Skeletal muscle cell (primary cell): ENCODE data around the gene PRPF6.
"Not testable (repeated sequence)": the region's sequence is repeated elsewhere in the genome, so short reads cannot be mapped to it uniquely, and the experiment has no call there.

ENCODE experiments used
- DNase-seq: peaks from one replicate; pipeline ENCODE4 v3.0.0-alpha.2; 2010; ENCODE audit warnings: low read depth
- H3K4me3 ChIP-seq: 2 replicates; pipeline ENCODE4 v1.5.1; 2011; ENCODE audit warnings: low read depth, mild to moderate bottlenecking, control low read depth, low read length, moderate library complexity

The PRPF6 gene

DNA sequence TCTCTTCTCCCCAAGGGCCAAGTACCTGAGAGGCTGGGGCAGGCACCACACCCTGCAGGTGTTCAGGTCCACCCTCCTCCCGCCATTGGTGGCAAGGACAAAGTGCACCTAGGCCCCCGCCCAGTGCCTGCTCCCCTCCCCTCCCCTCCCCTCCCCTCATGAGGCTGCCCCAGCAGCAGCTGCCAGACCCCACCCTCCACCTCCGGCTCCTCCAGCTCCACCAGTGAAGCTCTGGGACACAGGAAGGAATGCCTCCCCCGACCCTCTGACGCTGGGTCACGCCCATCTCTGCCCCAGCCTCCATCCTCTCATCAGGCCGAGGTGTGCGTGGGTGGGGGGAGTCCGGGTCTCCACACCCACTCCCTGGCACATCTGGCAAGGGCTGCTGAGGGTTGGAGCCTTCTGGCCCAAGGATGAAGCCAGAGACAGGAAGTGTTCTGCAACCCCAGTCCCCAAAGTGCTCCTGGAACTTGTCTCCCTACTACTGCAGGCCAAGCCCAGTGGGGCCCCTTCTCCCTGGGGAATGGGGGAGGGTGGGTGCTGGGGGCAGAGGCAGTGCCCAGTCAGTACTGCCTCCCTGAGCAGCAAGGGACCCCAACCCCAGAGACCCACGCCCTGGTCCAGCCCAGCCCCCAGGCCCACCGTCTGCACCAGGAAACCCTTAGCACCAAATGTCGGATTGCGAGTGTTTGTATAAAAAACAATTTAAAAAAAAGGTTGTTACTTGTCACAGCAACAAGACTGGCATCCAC lies 23.1 kb upstream of the PRPF6 start:
- peak overlapping the region; percentile 55 for H3K4me3 ChIP-seq
- DNase-seq = no peak

DNA sequence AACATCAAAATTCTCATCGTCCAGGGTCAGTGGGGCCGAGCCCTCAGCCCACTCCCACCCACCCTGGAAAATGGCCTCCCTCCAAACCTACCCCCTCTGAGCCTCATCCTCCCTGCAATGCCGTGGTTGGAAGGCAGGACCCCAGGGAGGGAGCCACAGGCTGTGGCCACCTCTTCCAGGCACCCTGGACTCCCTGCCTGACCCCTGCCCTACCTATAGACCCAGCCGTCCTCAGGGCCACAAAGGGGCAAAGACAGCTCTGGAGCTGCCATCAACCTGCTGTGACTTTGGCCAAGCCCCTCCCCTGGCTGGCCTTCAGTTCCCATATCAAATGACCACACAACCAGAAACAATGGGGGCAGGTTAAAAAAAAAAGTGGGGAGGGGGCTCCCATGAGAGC lies 22.5 kb upstream of the PRPF6 start:
- no peak overlapping the region for H3K4me3 ChIP-seq
- no peak for DNase-seq

DNA sequence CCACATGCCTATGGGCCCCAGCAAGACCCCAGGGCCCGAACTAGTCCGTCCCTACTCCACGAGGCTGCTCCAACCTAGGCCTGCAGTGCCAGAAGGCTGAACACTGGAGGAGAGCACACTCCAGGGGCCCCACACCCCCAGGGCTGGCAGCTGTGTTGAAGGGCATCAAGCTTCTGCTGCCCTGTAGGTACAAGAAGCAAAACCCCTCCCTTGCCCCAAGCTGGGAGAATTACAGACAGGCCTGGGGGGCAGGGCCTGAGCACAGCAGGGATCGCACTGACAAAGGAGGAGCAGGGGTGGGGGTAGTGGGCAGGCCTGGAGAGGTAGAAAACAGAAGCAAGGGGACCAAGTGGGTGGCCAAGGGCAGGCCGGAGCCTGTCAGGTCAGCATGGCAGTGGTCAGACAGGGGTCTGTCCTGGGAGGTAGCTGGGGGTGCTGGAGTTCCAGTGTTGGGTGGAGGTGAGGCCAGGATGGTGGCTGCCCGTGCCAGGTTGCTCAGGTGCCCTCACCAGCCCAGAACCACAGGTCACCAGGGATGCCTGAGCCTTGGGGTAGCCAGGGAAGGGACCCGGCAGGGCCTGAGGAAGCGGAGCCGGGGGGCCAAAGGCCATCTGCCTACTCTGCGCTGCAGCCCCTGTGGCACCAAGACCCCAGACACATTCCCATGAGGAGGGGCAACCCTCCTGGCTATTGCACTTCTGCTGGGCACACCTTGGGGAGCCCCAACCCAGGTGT lies 21.8 kb upstream of the PRPF6 start:
- no peak for DNase-seq
- H3K4me3 ChIP-seq = no peak overlapping the region

DNA sequence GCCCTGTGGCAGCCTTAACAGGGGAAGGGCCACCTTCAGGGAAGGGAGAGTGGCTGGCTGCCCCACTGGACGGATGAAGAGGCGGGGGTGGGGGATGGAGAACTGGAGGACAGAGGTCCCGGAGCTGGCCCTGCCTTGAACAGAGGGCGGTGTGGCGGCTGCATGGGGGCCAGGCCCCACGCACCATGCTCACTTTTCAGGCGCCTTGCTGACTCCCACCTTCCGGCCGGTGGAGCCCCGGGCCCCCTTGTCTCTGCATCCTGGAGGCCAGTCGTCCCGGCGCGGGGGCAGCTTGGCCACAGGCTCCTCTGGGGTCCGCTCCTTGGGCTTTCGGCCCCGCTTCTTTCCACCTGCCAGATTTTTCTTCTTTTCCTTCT lies 21.2 kb upstream of the PRPF6 start:
- no peak for DNase-seq
- H3K4me3 ChIP-seq = no peak overlapping the region

DNA sequence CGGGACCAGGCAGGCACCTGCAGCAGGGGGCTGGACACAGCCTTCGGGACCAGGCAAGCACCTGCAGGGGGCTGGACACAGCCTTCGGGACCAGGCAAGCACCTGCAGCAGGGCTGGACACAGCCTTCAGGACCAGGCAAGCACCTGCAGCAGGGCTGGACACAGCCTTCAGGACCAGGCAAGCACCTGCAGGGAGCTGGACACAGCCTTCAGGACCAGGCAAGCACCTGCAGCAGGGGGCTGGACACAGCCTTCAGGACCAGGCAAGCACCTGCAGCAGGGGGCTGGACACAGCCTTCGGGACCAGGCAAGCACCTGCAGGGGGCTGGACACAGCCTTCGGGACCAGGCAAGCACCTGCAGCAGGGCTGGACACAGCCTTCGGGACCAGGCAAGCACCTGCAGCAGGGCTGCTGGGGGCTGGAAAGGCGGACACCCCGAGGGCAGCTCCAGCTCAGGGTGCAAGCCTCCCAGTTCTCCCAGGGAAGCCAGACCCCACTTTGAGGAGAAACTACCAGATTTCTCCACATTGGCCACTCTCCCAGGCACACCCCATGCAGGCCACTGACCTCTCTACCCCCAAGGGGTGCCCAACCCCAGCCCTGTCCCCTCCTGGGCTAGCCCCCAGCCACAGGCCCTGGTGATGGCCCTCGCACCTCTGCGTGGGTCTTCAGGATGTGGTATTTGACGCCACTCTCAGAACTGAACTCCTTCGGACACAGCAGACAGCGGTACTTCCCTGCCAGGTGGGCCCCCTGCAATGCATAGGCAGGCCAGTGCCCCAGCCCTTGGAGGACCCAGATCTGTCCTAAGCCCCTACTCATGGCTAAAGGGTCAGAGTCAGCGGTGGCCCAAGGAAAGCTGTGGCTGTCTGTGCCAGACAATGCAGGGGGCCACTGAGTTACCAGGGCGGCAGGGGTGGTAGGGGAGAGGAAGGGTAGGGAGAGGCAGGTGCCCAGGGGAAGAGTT lies 20.0 kb upstream of the PRPF6 start:
- DNase-seq, H3K4me3 ChIP-seq: not testable (repeated sequence)

DNA sequence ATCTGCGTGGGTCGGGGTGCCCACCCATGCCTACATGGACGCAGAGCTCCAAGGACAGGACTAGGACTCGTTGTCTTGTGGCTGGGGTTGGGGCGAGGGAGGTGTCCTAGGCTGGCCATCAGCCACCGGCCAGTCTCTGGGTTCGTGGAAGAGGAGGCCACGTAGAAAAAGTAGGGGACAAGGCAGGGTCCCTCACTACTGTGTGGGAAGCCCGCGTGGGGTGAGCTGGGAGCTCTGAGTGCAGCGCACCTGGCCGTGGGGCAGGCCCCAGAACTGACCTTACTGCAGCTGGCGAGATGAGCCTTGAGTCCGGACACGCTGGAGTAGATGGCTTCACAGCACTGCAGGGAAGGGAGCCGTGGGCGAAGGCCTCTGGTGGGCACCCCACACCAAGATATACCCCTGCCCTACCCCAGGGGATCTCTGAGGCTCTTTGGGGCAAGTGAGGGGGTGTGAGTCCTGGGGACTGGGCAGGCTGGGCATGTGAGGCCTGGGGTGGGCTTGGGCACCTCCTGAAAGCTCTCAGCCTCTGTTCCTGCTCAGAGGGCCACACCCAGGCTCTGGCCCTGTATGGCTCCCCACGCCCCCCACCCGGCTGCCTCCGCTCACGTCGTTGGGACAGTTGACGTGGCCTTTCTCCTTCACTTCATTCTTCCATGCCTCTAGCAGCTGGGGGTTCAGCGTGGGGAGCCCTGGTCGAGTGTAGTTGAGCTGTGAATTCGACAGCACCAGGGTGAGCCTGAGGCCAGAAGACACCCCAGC lies 19.1 kb upstream of the PRPF6 start:
- H3K4me3 ChIP-seq = no peak overlapping the region
- DNase-seq = no peak

DNA sequence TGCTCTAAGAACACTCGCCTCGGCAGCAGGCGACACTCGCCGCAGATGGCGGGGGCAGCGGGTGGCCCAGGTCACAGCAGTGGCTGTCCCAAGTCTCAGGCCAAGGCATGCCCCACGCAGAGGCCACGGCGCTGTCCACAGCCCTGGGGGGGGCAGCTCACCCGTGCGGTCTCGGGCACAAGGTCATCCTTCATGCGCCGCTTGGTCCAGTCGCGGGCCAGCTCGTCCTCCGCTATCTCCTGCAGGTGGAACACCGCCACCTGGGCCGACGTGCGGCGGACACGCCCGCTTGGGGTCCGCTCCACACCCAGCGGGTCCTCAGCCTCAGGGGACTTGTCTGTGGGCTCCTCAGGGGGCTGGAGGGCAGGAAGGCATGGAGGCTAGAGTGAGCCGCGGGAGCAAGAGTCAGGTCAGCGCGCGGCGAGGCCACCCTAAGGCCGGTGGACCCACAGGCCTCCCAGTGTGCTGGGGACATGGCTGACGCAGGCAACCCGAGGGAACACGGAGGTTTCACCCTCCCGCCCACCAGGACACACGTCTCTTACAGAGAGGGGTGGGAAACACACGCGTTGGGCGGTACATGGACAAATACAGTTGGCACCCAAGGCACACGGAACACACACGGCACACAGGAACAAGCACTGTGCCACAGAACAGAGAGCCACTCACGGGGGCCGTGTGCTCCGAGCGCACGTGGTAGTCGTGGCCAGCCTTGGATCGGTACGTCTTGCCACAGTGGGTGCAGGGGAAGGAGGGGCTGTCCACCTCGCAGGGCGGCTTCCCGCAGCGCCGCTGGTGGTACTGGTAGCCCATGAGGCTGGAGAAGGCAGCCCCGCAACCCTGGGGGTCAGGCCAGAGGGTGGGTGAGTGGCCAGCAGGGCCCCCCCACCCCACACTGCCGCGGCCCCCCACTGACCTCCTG lies 18.2 kb upstream of the PRPF6 start:
- H3K4me3 ChIP-seq = no peak overlapping the region
- no peak for DNase-seq

DNA sequence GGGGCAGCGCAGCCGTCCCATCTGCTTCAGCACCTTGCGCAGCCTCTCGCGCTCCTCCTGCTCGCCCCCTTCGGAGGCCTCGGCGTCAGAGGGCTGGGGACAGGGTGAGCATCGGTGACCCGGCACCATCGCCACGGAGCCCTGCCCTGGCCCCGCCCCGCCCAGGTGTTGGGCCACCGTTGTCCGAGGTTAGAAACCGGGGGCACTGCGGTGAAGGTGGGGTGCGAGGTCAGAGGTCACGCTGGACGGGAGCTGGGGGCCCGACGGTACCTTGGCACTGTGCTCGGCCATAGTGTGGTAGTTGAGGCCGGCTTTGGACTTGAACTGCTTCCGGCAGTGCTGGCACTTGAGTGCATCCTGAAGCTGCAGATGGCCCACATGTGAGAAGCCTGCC lies 17.6 kb upstream of the PRPF6 start:
- no peak for DNase-seq
- no peak overlapping the region for H3K4me3 ChIP-seq

DNA sequence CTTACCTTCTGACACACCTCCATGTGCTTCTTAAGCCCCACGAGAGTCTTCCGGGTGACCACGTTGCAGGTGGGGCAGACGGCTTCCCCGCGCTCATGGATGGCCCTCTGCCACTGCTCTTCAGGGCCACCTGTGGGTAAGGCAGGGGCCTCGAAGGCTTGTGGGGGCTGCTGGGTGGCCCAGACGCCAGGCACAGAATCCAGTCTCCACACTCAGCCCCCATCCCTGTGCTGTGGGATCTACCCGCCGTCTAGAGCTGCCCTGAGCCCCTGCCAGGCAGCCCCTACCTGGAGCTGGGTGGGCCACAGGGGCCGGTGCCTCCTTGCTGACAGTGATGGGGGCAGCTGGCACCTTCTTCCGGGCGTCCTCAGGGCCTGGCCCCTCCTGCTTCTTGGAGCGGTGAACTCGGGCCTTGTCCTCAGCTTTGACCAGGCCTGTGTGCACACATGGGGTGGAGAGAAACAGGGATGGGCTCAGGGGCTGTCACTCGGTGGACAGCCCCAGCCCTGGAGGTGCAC lies 17.1 kb upstream of the PRPF6 start:
- no peak for DNase-seq
- no peak overlapping the region for H3K4me3 ChIP-seq

DNA sequence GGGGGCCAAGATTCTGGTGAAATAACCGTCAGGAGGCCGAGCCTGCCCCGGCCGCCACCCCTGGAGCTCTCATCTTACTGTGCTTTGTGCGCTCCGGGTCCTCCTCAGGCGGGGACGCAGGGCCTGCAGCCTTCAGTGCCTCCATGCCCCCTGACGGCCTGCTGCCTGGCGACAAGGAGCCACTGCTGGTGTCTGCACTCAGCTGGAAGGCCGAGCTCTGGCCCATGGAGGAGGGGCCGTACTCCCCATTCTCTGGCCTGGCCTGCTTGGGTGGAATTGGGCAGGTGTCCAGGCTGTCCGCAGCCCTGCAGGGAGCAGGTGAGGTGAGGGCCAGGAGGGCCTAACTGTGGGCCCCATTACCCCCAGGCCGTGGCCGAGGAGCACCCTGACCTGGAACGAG lies 16.5 kb upstream of the PRPF6 start:
- no peak overlapping the region for H3K4me3 ChIP-seq
- DNase-seq = no peak

DNA sequence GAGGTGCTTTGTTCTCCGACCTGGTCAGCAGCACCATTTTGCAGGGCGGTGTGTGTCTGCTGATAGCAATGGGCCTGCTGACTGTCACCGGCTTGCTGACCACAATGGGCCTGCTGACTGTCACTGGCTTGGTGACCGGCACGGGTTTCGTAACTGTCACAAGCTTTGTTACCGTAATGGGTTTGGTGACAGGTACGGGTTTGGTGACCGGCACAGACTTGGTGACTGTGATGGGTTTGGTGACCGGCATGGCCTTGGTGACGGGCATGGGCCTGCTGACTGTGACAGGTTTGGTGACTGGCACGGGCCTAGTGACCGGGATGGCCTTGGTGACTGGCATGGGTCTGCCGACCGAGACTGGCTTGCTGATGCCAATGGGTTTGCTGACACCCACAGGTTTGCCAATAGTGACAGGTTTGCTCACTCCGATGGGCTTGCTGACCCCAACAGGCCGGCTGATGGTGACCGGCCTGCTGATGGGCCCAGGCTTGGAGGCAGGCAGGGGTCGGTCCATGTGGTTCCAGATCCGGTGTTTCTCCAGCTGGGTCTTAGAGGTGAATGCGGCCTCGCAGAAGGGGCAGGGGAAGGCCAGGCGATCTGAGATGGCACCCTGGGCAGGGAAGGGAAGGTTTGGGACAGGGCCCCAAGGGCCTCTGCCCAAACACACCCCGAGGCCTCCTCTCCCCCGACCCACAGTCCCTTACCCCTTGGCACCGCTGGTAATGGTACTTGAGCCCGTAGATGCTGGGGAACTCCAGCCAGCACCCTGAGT lies 14.6 kb upstream of the PRPF6 start:
- no peak overlapping the region for H3K4me3 ChIP-seq
- no peak for DNase-seq

DNA sequence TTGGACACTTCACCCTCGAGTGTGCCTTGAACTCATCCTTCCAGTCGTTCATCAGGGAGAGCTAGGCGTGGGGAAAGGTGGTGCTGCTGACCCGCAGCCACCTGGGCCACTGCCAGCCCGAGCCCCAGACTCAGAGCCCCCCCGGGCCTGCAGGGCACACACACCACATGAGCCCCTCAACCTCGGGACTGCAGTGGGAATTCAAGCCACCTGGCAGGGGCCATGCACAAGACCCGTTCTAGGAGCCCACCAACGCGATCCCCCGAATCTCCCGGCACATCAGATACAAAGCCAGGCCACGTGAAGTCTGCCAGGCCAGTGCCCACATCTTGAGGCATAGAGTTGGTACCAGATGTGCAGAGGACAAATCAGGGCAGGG lies 14.0 kb upstream of the PRPF6 start:
- no peak overlapping the region for H3K4me3 ChIP-seq
- DNase-seq = no peak

DNA sequence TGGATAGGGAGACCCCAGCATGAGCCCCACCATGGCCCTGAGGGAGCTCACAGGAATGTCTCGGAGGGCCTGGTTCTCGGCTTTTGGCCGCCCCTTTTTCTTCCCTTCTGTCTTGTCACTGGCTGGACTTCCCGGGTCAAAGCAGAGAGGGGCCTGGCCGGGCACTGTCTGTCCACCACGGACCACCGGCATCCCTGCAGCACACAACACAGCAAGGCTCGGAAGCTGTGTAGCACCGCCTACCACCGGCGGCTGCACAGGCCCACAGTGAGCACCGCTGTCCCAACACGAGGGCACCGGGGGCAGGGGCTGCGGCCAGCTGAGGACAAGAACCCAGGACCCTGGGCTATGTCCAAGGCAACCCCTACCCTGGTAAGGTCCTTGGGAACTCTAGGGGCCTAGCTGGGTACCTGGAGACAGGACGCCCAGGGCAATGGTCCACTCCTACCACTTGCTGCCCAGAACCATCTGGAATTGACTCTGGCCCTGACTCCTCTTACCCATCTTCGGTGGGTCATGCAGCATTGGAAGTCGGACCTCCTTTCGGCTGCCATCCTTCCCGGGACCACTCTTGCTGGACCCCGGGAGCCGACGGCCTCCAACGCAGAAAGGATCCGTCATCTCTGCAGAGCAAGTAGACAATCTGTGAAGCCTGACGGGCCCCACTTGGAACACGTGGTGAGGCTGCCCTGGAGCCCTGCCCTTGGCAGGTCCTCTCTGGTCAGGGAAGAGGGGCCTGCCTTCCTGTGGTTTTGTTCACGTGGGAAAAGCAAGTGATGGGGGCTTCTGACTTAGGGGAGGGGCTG lies 13.4 kb upstream of the PRPF6 start:
- DNase-seq = no peak
- no peak overlapping the region for H3K4me3 ChIP-seq

DNA sequence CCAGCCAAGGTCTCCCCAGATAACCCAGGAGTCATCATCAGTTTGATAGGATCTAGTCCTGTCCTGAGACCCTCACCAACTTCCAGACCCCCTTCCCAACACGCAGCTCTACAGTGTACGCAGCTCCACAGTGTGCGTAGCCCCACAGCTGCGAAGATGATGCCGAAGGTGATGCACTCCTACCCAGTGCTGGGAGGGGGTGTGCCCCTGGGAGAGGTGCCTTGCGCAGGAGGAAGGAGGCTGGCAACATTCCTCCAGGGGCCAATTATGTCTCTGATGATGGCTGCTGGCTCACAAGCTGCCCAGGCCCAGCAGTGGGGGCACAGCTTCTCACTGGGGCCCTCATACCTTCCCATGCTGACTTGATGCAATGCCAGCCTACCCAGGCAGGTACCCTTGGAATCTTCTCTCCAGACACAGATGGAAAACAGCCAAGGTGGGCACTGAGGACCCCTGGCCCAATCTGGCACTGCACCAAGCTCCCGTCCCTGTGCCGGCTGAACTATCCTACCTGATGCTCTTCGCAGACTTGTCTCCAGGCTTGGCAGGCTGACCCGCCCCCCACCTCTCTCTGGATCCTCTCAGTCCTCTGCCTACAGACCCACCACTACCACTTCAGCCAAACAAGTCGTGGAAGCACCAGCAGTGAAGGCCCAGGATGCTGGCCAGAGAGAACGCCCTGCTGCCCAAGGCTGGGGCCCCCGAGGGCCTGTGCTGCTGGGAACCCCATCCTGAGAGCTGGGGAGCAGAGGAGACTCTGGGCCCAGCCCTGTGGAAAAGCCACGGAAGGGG lies 12.6 kb upstream of the PRPF6 start:
- DNase-seq = no peak
- peak overlapping the region; percentile 68 for H3K4me3 ChIP-seq

DNA sequence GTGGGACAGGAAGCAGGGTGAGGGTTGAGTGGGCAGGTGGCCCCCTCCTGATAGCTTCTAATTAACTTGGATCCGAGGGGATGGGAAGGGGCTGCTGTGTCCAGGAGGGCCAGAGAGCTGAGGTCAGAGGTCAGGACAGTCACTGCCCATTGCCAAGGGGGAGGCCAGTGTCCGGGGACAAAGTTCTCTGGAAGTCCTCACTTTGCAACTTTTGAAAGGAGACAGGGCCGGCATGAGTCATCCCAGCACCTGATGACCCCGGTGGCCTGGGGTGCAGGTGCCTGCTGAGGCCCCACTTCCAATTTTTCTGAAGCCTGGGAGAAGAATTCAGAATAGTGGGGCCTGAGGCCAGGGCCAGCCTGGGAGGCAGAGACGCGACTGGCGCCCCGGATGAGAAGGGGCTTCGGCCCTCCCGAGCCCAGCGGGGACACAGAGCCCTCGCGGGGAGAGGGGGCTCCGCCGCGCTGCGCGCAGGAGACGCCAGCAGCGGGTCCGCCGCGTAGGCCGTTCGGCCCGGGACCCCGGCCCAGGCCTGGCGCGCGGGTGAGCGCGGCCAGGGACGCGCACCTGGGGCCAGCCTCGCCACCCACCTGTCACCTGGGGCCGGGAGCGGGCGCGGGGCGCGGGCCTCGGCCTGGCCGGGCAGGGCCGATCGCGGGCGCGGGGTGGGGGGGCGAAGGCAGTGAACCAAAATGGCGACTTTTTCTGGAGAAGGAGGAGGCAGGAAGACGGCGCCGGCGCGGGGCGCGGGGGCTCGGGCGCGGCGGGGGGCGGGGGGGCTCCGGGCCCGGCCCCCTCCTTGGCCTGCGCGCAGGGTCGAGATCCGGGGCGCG lies 11.8 kb upstream of the PRPF6 start:
- peak overlapping the region; percentile 68 for H3K4me3 ChIP-seq
- no peak for DNase-seq
